Measurements from ENCODE around the gene ELN. TPM values are rescaled to one million over a fixed set of nuclear protein-coding genes. Genes with fewer than 3 reads are reported as not detected.

ELN gene
- total and polyA plus RNA-seq, 2 of the 4 experiments (the other 2 are of a cell fraction), result 2.2 to 14.3 TPM

DNA sequence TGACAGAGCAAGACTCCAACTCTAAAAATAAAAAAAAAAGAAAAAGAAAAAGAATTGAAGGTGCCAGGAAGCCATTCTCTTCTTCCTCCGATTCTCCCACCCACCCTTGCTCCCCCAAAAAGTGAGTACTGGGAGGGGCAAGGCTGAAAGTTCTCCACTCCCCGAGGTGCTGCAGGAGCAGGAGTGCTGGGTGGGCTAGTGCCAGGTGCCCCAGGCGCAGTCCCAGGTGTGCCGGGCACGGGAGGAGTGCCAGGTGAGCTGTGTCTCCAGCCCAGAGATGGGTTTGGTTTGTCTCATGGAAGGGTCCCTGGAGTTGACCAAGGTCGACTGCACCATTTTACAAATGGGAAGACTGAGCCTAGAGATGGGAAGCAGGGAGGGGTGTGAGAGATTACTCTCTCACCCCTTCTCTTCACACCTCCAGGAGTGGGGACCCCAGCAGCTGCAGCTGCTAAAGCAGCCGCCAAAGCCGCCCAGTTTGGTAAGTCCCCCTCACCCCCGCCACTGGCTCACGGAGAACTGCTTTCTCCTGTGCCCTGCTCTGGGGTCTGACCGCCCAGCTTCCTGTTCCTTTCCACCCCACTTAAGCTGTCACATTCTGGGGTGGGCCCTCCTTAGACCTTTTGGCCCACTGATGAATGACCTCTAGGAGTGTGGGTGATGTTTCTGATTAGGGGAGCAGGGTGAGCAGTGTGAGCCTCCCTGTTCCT is 29.4 kb downstream of the ELN start:
- Histone ChIP-seq H3K23ac (ENCODE audit: low read depth, low read length) (no peak overlapping the region), H2BK120ac (ENCODE audit: low read depth, low read length) (no peak overlapping the region), H3K14ac (replicated peaks; ENCODE audit: low read depth, low read length) (no peak overlapping the region), H2AK9ac (replicated peaks; ENCODE audit: low read depth, low read length, poor library complexity) (peak overlapping the region; percentile 55), H3K79me1 (ENCODE audit: low read depth in 1 of 2, low read length in 2 of 2) (no peaks in the 10 kb centered on the region), H3K4me1 (ENCODE audit: control insufficient read depth, insufficient read depth, low read length) (peaks cover 4% of the 10 kb centered on the region), H2AK5ac (ENCODE audit: low read depth, low read length) (no peak overlapping the region), H3K18ac (ENCODE audit: low read depth, low read length) (no peak overlapping the region), H3K9me1 (ENCODE audit: insufficient read depth, low read length) (no peaks in the 10 kb centered on the region; the same call in 1 of the 2 replicates), H4K20me1 (ENCODE audit: insufficient read depth, low read length) (no peaks in the 10 kb centered on the region), H2BK20ac (ENCODE audit: low read depth, low read length) (no peak overlapping the region), H3K56ac (ENCODE audit: extremely low read depth, insufficient read depth, low read length) (no peak overlapping the region), H3K36me3 (ENCODE audit: control insufficient read depth, insufficient read depth, low read length) (no peaks in the 10 kb centered on the region), H3K9ac (ENCODE audit: low read depth, low read length) (no peak overlapping the region), H3K4me3 (ENCODE audit: insufficient read depth, low read depth, low read length) (no peak overlapping the region), H2AFZ (replicated peaks; ENCODE audit: low read length, poor library complexity) (no peak overlapping the region), H2BK15ac (ENCODE audit: low read depth, low read length) (no peak overlapping the region), H3K4me2 (ENCODE audit: low read depth, low read length) (no peak overlapping the region), H4K91ac (ENCODE audit: insufficient read depth, low read depth, low read length) (no peak overlapping the region), H4K5ac (ENCODE audit: low read depth, low read length) (no peak overlapping the region), H3K4ac (ENCODE audit: low read depth, low read length) (no peak overlapping the region), H3K27me3 (ENCODE audit: control insufficient read depth, insufficient read depth, low read length) (no peaks in the 10 kb centered on the region; the same call in 1 of the 2 replicates), H3K27ac (ENCODE audit: insufficient read depth, low read length) (no peak overlapping the region), H3K9me3 (ENCODE audit: control insufficient read depth, insufficient read depth, low read length) (no peaks in the 10 kb centered on the region), H2BK5ac (ENCODE audit: low read depth, low read length, poor library complexity, severe bottlenecking) (no peak overlapping the region), H4K8ac (ENCODE audit: low read depth in 2 of 2, low read length in 2 of 2) (no peak overlapping the region)
- ChIA-PET CTCF (no interaction called here), POLR2A (ENCODE audit: unreplicated experiment) (no interaction called here)
- intact Hi-C loops (cut with micrococcal nuclease), result no loop called here
- BruUV-seq (replicated peaks), result no TSS peak
- TF ChIP-seq FOS (IDR thresholded peaks at IDR 0.05; ENCODE audit: low read depth, low read length), result no peak
- no peak for TF ChIP-seq BHLHE40 (IDR thresholded peaks at IDR 0.05; ENCODE audit: low read depth, low read length)
- TF ChIP-seq SMC3 (IDR thresholded peaks at IDR 0.05; ENCODE audit: low read depth, low read length), result no peak
- TF ChIP-seq CHD1 (IDR thresholded peaks at IDR 0.05; ENCODE audit: low read depth, low read length), result no peak
- no peak for TF ChIP-seq MXI1 (IDR thresholded peaks at IDR 0.05; ENCODE audit: borderline replicate concordance, low read depth, low read length)
- no peak for TF ChIP-seq CEBPB (IDR thresholded peaks at IDR 0.05; ENCODE audit: low read depth, low read length)
- no peak for TF ChIP-seq RAD21 (IDR thresholded peaks at IDR 0.05; ENCODE audit: low read length)
- no peak for TF ChIP-seq RFX5 (IDR thresholded peaks at IDR 0.05; ENCODE audit: low read depth, low read length)
- TF ChIP-seq NFE2L2 (IDR thresholded peaks at IDR 0.05; ENCODE audit: low read depth, low read length), result no peak
- TF ChIP-seq POLR2A (IDR thresholded peaks at IDR 0.05; ENCODE audit: low read depth, low read length), result no peak
- no peak for TF ChIP-seq RCOR1 (IDR thresholded peaks at IDR 0.05; ENCODE audit: insufficient replicate concordance, low read length)
- TF ChIP-seq, protein P1, sequence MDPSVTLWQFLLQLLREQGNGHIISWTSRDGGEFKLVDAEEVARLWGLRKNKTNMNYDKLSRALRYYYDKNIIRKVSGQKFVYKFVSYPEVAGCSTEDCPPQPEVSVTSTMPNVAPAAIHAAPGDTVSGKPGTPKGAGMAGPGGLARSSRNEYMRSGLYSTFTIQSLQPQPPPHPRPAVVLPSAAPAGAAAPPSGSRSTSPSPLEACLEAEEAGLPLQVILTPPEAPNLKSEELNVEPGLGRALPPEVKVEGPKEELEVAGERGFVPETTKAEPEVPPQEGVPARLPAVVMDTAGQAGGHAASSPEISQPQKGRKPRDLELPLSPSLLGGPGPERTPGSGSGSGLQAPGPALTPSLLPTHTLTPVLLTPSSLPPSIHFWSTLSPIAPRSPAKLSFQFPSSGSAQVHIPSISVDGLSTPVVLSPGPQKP (IDR thresholded peaks at IDR 0.05; ENCODE audit: borderline replicate concordance, low read depth, low read length), result no peak
- no peak for TF ChIP-seq MAZ (IDR thresholded peaks at IDR 0.05; ENCODE audit: borderline replicate concordance, low read depth, low read length)
- TF ChIP-seq, protein P2, sequence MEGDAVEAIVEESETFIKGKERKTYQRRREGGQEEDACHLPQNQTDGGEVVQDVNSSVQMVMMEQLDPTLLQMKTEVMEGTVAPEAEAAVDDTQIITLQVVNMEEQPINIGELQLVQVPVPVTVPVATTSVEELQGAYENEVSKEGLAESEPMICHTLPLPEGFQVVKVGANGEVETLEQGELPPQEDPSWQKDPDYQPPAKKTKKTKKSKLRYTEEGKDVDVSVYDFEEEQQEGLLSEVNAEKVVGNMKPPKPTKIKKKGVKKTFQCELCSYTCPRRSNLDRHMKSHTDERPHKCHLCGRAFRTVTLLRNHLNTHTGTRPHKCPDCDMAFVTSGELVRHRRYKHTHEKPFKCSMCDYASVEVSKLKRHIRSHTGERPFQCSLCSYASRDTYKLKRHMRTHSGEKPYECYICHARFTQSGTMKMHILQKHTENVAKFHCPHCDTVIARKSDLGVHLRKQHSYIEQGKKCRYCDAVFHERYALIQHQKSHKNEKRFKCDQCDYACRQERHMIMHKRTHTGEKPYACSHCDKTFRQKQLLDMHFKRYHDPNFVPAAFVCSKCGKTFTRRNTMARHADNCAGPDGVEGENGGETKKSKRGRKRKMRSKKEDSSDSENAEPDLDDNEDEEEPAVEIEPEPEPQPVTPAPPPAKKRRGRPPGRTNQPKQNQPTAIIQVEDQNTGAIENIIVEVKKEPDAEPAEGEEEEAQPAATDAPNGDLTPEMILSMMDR (conservative IDR thresholded peaks at IDR 0.05; ENCODE audit: low read depth, low read length), result no peak
- TF ChIP-seq MAFK (IDR thresholded peaks at IDR 0.05; ENCODE audit: low read depth, low read length), result no peak
- TF ChIP-seq, protein P3, sequence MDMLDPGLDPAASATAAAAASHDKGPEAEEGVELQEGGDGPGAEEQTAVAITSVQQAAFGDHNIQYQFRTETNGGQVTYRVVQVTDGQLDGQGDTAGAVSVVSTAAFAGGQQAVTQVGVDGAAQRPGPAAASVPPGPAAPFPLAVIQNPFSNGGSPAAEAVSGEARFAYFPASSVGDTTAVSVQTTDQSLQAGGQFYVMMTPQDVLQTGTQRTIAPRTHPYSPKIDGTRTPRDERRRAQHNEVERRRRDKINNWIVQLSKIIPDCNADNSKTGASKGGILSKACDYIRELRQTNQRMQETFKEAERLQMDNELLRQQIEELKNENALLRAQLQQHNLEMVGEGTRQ (IDR thresholded peaks at IDR 0.05; ENCODE audit: low read depth, low read length), result no peak
- dilution Hi-C loops (cut with HindIII; ENCODE audit: low sequenced_read_pairs, unreplicated experiment), result no loop called here
- 71% methylated on average over 4 of the region's 11 CpGs; no CpG with 5 or more reads in 1 of the 2 experiments for WGBS, 2 experiments (ENCODE audit: extremely low coverage in 2 of 2, insufficient read length in 1 of 2)
- in situ Hi-C loops (cut with MboI; ENCODE audit: low sequenced_read_pairs), result no loop called here
- DNase-seq, result no peak
- ATAC-seq (ENCODE audit: low read depth), result no peak

All from IMR-90 (cell line).